ENCODE measurements around the gene UCP1.

UCP1 gene

GRCh38 chr4:140568507-140569306 lies at the start of gene UCP1:
TSS of gene UCP1 (minus strand) at chr4:140568961. CDS start at chr4:140568729, 232 bp downstream.
- H3K36me3 ChIP-seq (ENCODE audit: insufficient read depth): no peaks in the 10 kb centered on the region
- H3K9ac ChIP-seq: no peak within 1 kb of the TSS
- no peak within 1 kb of the TSS for H3K4me2 ChIP-seq
- no peaks in the 10 kb centered on the region for H3K27me3 ChIP-seq (ENCODE audit: insufficient read depth, low read depth)
- H3K79me2 ChIP-seq (ENCODE audit: insufficient read depth, low read depth): no peaks in the 10 kb centered on the region
- no peak within 1 kb of the TSS for H3K27ac ChIP-seq
- TF ChIP-seq, protein P1, sequence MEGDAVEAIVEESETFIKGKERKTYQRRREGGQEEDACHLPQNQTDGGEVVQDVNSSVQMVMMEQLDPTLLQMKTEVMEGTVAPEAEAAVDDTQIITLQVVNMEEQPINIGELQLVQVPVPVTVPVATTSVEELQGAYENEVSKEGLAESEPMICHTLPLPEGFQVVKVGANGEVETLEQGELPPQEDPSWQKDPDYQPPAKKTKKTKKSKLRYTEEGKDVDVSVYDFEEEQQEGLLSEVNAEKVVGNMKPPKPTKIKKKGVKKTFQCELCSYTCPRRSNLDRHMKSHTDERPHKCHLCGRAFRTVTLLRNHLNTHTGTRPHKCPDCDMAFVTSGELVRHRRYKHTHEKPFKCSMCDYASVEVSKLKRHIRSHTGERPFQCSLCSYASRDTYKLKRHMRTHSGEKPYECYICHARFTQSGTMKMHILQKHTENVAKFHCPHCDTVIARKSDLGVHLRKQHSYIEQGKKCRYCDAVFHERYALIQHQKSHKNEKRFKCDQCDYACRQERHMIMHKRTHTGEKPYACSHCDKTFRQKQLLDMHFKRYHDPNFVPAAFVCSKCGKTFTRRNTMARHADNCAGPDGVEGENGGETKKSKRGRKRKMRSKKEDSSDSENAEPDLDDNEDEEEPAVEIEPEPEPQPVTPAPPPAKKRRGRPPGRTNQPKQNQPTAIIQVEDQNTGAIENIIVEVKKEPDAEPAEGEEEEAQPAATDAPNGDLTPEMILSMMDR (conservative IDR thresholded peaks at IDR 0.05; ENCODE audit: low read depth, low read length): no peak
- no peak within 1 kb of the TSS for H2AFZ ChIP-seq (ENCODE audit: low read depth)
- no peaks in the 10 kb centered on the region for H4K20me1 ChIP-seq (ENCODE audit: insufficient read depth)
- no peak within 1 kb of the TSS for H3K4me3 ChIP-seq (IDR thresholded peaks at IDR 0.05; ENCODE audit: insufficient read depth, low read depth, low read length)
- H3K4me1 ChIP-seq (ENCODE audit: low read depth, poor library complexity, severe bottlenecking): no peaks in the 10 kb centered on the region

- TF ChIP-seq, protein P1 (conservative IDR thresholded peaks at IDR 0.05; ENCODE audit: low read depth, low read length): no peak
- Histone ChIP-seq H4K20me1 (ENCODE audit: insufficient read depth) (no peaks in the 10 kb centered on the region), H3K4me1 (ENCODE audit: low read depth, poor library complexity, severe bottlenecking) (no peaks in the 10 kb centered on the region), H3K4me2 (no peak overlapping the region), H2AFZ (ENCODE audit: low read depth) (no peak overlapping the region), H3K9ac (no peak overlapping the region), H3K27ac (no peak overlapping the region), H3K27me3 (ENCODE audit: insufficient read depth, low read depth) (no peaks in the 10 kb centered on the region), H3K4me3 (IDR thresholded peaks at IDR 0.05; ENCODE audit: insufficient read depth, low read depth, low read length) (no peak overlapping the region), H3K36me3 (ENCODE audit: insufficient read depth) (no peaks in the 10 kb centered on the region), H3K79me2 (ENCODE audit: insufficient read depth, low read depth) (no peaks in the 10 kb centered on the region)
These were observed 48.9 kb upstream of the UCP1 start for GRCh38 chr4:140617499-140618248.

DNA sequence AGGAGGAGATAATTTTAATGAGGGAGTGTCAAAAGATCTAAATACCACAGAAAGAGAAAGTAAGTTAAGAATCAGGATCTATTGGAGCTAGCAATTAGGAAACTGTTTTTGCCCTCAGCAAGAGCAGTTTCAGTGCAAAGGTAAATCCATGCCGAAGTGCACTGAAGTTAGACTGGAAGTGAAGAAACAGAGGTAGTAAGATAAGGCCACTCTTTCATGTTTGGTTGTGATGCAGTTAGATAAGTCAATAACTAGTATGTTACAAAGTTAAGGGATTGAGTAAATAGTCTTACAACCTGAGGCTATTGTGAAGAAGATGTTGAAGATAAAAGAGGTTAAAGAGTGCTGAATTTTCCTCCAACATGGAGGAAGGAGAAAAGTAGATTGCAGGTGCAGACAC lies 46.7 kb upstream of the UCP1 start:
- TF ChIP-seq, protein P1 (conservative IDR thresholded peaks at IDR 0.05; ENCODE audit: low read depth, low read length): no peak
- H3K9ac ChIP-seq: no peak overlapping the region
- no peaks in the 10 kb centered on the region for H3K79me2 ChIP-seq (ENCODE audit: insufficient read depth, low read depth)
- H4K20me1 ChIP-seq (ENCODE audit: insufficient read depth): no peaks in the 10 kb centered on the region
- no peaks in the 10 kb centered on the region for H3K36me3 ChIP-seq (ENCODE audit: insufficient read depth)
- H3K4me1 ChIP-seq (ENCODE audit: low read depth, poor library complexity, severe bottlenecking): no peaks in the 10 kb centered on the region
- no peak overlapping the region for H3K27ac ChIP-seq
- no peaks in the 10 kb centered on the region for H3K27me3 ChIP-seq (ENCODE audit: insufficient read depth, low read depth)
- no peak overlapping the region for H3K4me3 ChIP-seq (IDR thresholded peaks at IDR 0.05; ENCODE audit: insufficient read depth, low read depth, low read length)
- no peak overlapping the region for H3K4me2 ChIP-seq
- no peak overlapping the region for H2AFZ ChIP-seq (ENCODE audit: low read depth)

GRCh38 chr4:140612357-140612756 lies 43.6 kb upstream of the UCP1 start:
- Histone ChIP-seq H3K4me2 (no peak overlapping the region), H3K27me3 (ENCODE audit: insufficient read depth, low read depth) (no peaks in the 10 kb centered on the region), H3K4me1 (ENCODE audit: low read depth, poor library complexity, severe bottlenecking) (peaks cover 3% of the 10 kb centered on the region), H3K36me3 (ENCODE audit: insufficient read depth) (no peaks in the 10 kb centered on the region), H2AFZ (ENCODE audit: low read depth) (no peak overlapping the region), H4K20me1 (ENCODE audit: insufficient read depth) (no peaks in the 10 kb centered on the region), H3K4me3 (IDR thresholded peaks at IDR 0.05; ENCODE audit: insufficient read depth, low read depth, low read length) (no peak overlapping the region), H3K9ac (no peak overlapping the region), H3K27ac (no peak overlapping the region), H3K79me2 (ENCODE audit: insufficient read depth, low read depth) (no peaks in the 10 kb centered on the region)
- TF ChIP-seq, protein P1 (conservative IDR thresholded peaks at IDR 0.05; ENCODE audit: low read depth, low read length): no peak

Data from KMS-11 (cell line).